Spleen (tissue), 11 donors: ENCODE results near the gene ZFP57. TPM values are rescaled to one million over a fixed set of nuclear protein-coding genes. Genes with fewer than 3 reads are reported as not detected.

ENCODE experiments used
- DNase-seq: peaks from one replicate; pipeline ENCODE4 v3.0.0-alpha.2; 2020
- H3K27ac ChIP-seq, 8 donors: fragments of 200-600 bp; sonication (generic) in 7 of 8; 1 replicate in 4 of 8; 2 replicates in 4 of 8; pipeline versions ENCODE4 v1.5.0 to v1.8.0; 2016 to 2021; ENCODE audit warnings: inconsistent platforms in 4 of 8, mild to moderate bottlenecking in 4 of 8, moderate library complexity in 1 of 8
- H3K27me3 ChIP-seq, 7 donors: fragments of 200-600 bp; sonication (generic) in 6 of 7; replicated peaks in 1 of 7; 1 replicate in 4 of 7; 2 replicates in 3 of 7; pipeline versions ENCODE4 v1.5.0 to v1.8.0; 2016 to 2021; ENCODE audit warnings: inconsistent platforms in 3 of 7, mild to moderate bottlenecking in 1 of 7
- H3K36me3 ChIP-seq, 6 donors: fragments of 200-600 bp; sonication (generic) in 5 of 6; 1 replicate in 4 of 6; 2 replicates in 2 of 6; pipeline versions ENCODE4 v1.5.0 to v1.8.0; 2016 to 2021; ENCODE audit warnings: inconsistent platforms in 2 of 6
- H3K4me1 ChIP-seq, 6 donors: fragments of 200-600 bp; sonication (generic) in 5 of 6; 1 replicate in 3 of 6; 2 replicates in 3 of 6; pipeline versions ENCODE4 v1.5.0 to v1.8.0; 2016 to 2021; ENCODE audit warnings: inconsistent platforms in 3 of 6
- H3K4me3 ChIP-seq, 8 donors: fragments of 200-600 bp; sonication (generic) in 7 of 8; 1 replicate in 4 of 8; 2 replicates in 4 of 8; pipeline versions ENCODE4 v1.5.0 to v1.8.0; 2016 to 2021; ENCODE audit warnings: inconsistent platforms in 4 of 8, mild to moderate bottlenecking in 4 of 8, moderate library complexity in 2 of 8
- H3K9me3 ChIP-seq, 8 donors: fragments of 200-600 bp; sonication (generic) in 7 of 8; 1 replicate in 4 of 8; 2 replicates in 4 of 8; pipeline versions ENCODE4 v1.5.0 to v1.8.0; 2016 to 2021; ENCODE audit warnings: inconsistent platforms in 4 of 8
- CTCF ChIP-seq, 11 experiments: fragments of 200-600 bp in 7 of 11; fragments of 450-650 bp in 4 of 11; sonication (generic) in 4 of 11; IDR thresholded peaks in 8 of 11; conservative IDR thresholded peaks in 3 of 11; 1 replicate in 7 of 11; 2 replicates in 4 of 11; pipeline versions ENCODE4 v1.4.0 to v1.8.0; 2016 to 2021; ENCODE audit warnings: antibody characterized with exemption in 11 of 11, inconsistent platforms in 4 of 11, mild to moderate bottlenecking in 1 of 11
- POLR2A ChIP-seq, 3 donors: fragments of 450-650 bp; IDR thresholded peaks; one replicate each; pipeline ENCODE4 v1.5.1; 2017; ENCODE audit warnings: antibody characterized with exemption in 3 of 3, mild to moderate bottlenecking in 1 of 3
- POLR2AphosphoS5 ChIP-seq, 3 donors: sonication (generic); formaldehyde crosslinking; IDR thresholded peaks; one replicate each; pipeline ENCODE4 v1.5.1; 2017; ENCODE audit warnings: antibody characterized with exemption in 3 of 3
- WGBS, 5 donors: extraction: QIAGEN DNeasy Blood & Tissue Kit in 3 of 5; methylation state at CpG; one replicate each; pipeline versions ENCODE4 v1.1.5 to v1.1.7; 2013 to 2018; 5-methylcytosine and 5-hydroxymethylcytosine counted together
- intact Hi-C: fragments of 100-400 bp; cut with DNase I; formaldehyde crosslinking; loops from one replicate; pipeline ENCODE4 v1.15.0; 2023; ENCODE audit warnings: low total_unique reads
- polyA plus RNA-seq, 3 donors: library from polyadenylated mRNA; stranded (reverse); fragments of 200-250 nt; gene quantifications; one replicate each; pipeline ENCODE4 v1.2.1, GENCODE V29; 2013
- total RNA-seq, 7 donors: library from RNA; depleted of rRNA in 3 of 7; stranded (reverse); fragments of >200 nt in 3 of 7; fragmentation: NEBNext Ultra II Directional in 4 of 7; extraction: Animal tissue kit (Norgen Biotek cat#: 25700) in 4 of 7; gene quantifications; one replicate each; pipeline versions ENCODE4 v1.1.0 to v1.2.1, GENCODE V29; 2016 to 2021
- donor health status: healthy with polysubstance abuse.
- donor health status: DM: no; HTN: no; CAD: no; lungs with moderate emphysema.
- donor health status: DM: no; HTN: no; CAD: no.
- donor health status: Bipolar disorder and iron deficiency.
- donor health status: healthy.
- donor health status: DM: no; HTN: no; CAD: no.
- donor health status: DM: yes; HTN: yes; CAD: no.

Gene ZFP57
- total and polyA plus RNA-seq, 10 donors: 0.37 to 6.8 (median 1.7) TPM; not detected in 6

- no peak for DNase-seq
- Histone ChIP-seq H3K4me3 (no peak overlapping the region), H3K9me3 (no peaks in the 10 kb centered on the region), H3K4me1 (no peaks in the 10 kb centered on the region), H3K36me3 (no peaks in the 10 kb centered on the region), H3K27ac (no peak overlapping the region), H3K27me3 (peaks cover 0 to 74% (median 0%) of the 10 kb centered on the region in 7 donors)
- WGBS, 5 donors: 78 to 90% (median 80%) methylated on average over 3 of the region's 3 CpGs
- TF ChIP-seq POLR2A (IDR thresholded peaks at IDR 0.05): no peak
- TF ChIP-seq CTCF (IDR thresholded peaks at IDR 0.05 in 8 of 11, conservative IDR thresholded peaks at IDR 0.05 in 3 of 11): no peak
- intact Hi-C loops: no loop called here
Observed at GRCh38 chr6:29661071-29661470, 19.9 kb downstream of the ZFP57 start.

- peaks cover 0 to 54% (median 0%) of the 10 kb centered on the region in 7 donors for H3K27me3 ChIP-seq
- no peak for DNase-seq
- H3K27ac ChIP-seq: no peak within 1 kb of the TSS
- H3K9me3 ChIP-seq: no peaks in the 10 kb centered on the region
- no peak for TF ChIP-seq POLR2AphosphoS5 (IDR thresholded peaks at IDR 0.05)
- TF ChIP-seq POLR2A (IDR thresholded peaks at IDR 0.05): no peak
- no peak for TF ChIP-seq CTCF (IDR thresholded peaks at IDR 0.05 in 8 of 11, conservative IDR thresholded peaks at IDR 0.05 in 3 of 11)
- intact Hi-C loops: no loop called here
- WGBS, 5 donors: 81 to 93% (median 88%) methylated on average over 3 to 4 of the region's 4 CpGs
- H3K4me1 ChIP-seq: peaks cover 0 to 8% (median 6%) of the 10 kb centered on the region in 6 donors
- H3K4me3 ChIP-seq: no peak within 1 kb of the TSS
- no peaks in the 10 kb centered on the region for H3K36me3 ChIP-seq
Observed at GRCh38 chr6:29656798-29657197, 24.2 kb downstream of the ZFP57 start, which contains the start of gene MOG. TSS of gene MOG (plus strand) at chr6:29657092. CDS start at chr6:29657210, 118 bp downstream.

GRCh38 chr6:29656157-29656556 is 24.8 kb downstream of the ZFP57 start:
- TF ChIP-seq POLR2A (IDR thresholded peaks at IDR 0.05): no peak
- TF ChIP-seq POLR2AphosphoS5 (IDR thresholded peaks at IDR 0.05): no peak
- TF ChIP-seq CTCF (IDR thresholded peaks at IDR 0.05 in 8 of 11, conservative IDR thresholded peaks at IDR 0.05 in 3 of 11): no peak
- intact Hi-C loops: no loop called here
- Histone ChIP-seq H3K36me3 (no peaks in the 10 kb centered on the region), H3K27ac (no peak overlapping the region), H3K27me3 (peaks cover 0 to 48% (median 0%) of the 10 kb centered on the region in 7 donors), H3K4me3 (no peak overlapping the region), H3K4me1 (peaks cover 0 to 13% (median 7%) of the 10 kb centered on the region in 6 donors), H3K9me3 (no peaks in the 10 kb centered on the region)
- WGBS, 5 donors: 37 to 57% (median 48%) methylated on average over 2 of the region's 2 CpGs
- no peak for DNase-seq

- H3K36me3 ChIP-seq: no peaks in the 10 kb centered on the region
- 77 to 84% (median 81%) methylated on average over 6 of the region's 6 CpGs for WGBS, 5 donors
- DNase-seq: no peak
- intact Hi-C loops: no loop called here
- H3K4me3 ChIP-seq: no peak overlapping the region
- H3K27ac ChIP-seq: no peak overlapping the region
- no peaks in the 10 kb centered on the region for H3K9me3 ChIP-seq
- H3K27me3 ChIP-seq: peaks cover 0 to 43% (median 0%) of the 10 kb centered on the region in 7 donors
- no peak for TF ChIP-seq POLR2AphosphoS5 (IDR thresholded peaks at IDR 0.05)
- TF ChIP-seq CTCF (IDR thresholded peaks at IDR 0.05 in 8 of 11, conservative IDR thresholded peaks at IDR 0.05 in 3 of 11): no peak
- no peak for TF ChIP-seq POLR2A (IDR thresholded peaks at IDR 0.05)
- H3K4me1 ChIP-seq: peaks cover 0 to 13% (median 7%) of the 10 kb centered on the region in 6 donors
Observed at GRCh38 chr6:29655658-29656057, 25.3 kb downstream of the ZFP57 start.
